Lower lobe of right lung (tissue), 2 donors: ENCODE measurements around the gene SLC15A1. TPM values are rescaled to one million over a fixed set of nuclear protein-coding genes. Genes with fewer than 3 reads are reported as not detected.

Experiments used
- ATAC-seq, 2 donors: fragments of 200-7000 bp; cut with Tn5 transposase; one replicate each; pipeline ENCODE4 v1.9.1; 2020 to 2022; ENCODE audit warnings: mild to moderate bottlenecking in 2 of 2, moderate library complexity in 2 of 2
- DNase-seq: peaks from one replicate; pipeline ENCODE4 v3.0.0-alpha.2; 2020
- H3K27ac ChIP-seq: fragments of 200-600 bp; one replicate; pipeline ENCODE4 v1.8.0; 2022
- H3K27me3 ChIP-seq: fragments of 200-600 bp; one replicate; pipeline ENCODE4 v1.8.0; 2022; ENCODE audit warnings: low read depth
- H3K36me3 ChIP-seq: fragments of 200-600 bp; one replicate; pipeline ENCODE4 v1.8.0; 2022; ENCODE audit warnings: mild to moderate bottlenecking
- H3K4me1 ChIP-seq: fragments of 200-600 bp; one replicate; pipeline ENCODE4 v1.8.0; 2022
- H3K4me3 ChIP-seq: fragments of 200-600 bp; one replicate; pipeline ENCODE4 v1.8.0; 2022; ENCODE audit warnings: mild to moderate bottlenecking
- H3K9me3 ChIP-seq: fragments of 200-600 bp; one replicate; pipeline ENCODE4 v1.8.0; 2022
- CTCF ChIP-seq: fragments of 200-600 bp; IDR thresholded peaks from one replicate; pipeline ENCODE4 v1.8.0; 2022; ENCODE audit warnings: antibody characterized with exemption, mild to moderate bottlenecking
- intact Hi-C: fragments of 100-400 bp; cut with DNase I; formaldehyde crosslinking; loops from one replicate; pipeline ENCODE4 v1.11.0; 2022
- total RNA-seq: library from RNA; stranded (reverse); fragmentation: NEBNext Ultra II Directional; extraction: Animal tissue kit (Norgen Biotek cat#: 25700); gene quantifications from one replicate; pipeline ENCODE4 v1.2.1, GENCODE V29; 2021
- donor health status: DM: no; HTN: yes; CAD: no; lungs with severe emphysema.

SLC15A1 gene
- total RNA-seq, 1 donor from 2014 or later = not detected

- no peak overlapping the region for H3K4me3 ChIP-seq
- intact Hi-C loops = no loop called here
- H3K4me1 ChIP-seq = no peaks in the 10 kb centered on the region
- H3K27me3 ChIP-seq = no peaks in the 10 kb centered on the region
- ATAC-seq (no peak), DNase-seq (no peak)
- TF ChIP-seq CTCF = no peak
- H3K9me3 ChIP-seq = peaks cover 9% of the 10 kb centered on the region
- no peak overlapping the region for H3K27ac ChIP-seq
- no peaks in the 10 kb centered on the region for H3K36me3 ChIP-seq
Measured at GRCh38 chr13:98741741-98742435, 10.6 kb downstream of the SLC15A1 start.

- no peaks in the 10 kb centered on the region for H3K27me3 ChIP-seq
- H3K4me1 ChIP-seq = no peaks in the 10 kb centered on the region
- no peaks in the 10 kb centered on the region for H3K36me3 ChIP-seq
- no peak for TF ChIP-seq CTCF
- ATAC-seq (peak in 1 of 2 donors; percentile 43), DNase-seq (no peak)
- H3K9me3 ChIP-seq = peaks cover 9% of the 10 kb centered on the region
- intact Hi-C loops = no loop called here
- H3K27ac ChIP-seq = no peak overlapping the region
- no peak overlapping the region for H3K4me3 ChIP-seq
Measured at GRCh38 chr13:98740131-98740530, 12.3 kb downstream of the SLC15A1 start.

DNA sequence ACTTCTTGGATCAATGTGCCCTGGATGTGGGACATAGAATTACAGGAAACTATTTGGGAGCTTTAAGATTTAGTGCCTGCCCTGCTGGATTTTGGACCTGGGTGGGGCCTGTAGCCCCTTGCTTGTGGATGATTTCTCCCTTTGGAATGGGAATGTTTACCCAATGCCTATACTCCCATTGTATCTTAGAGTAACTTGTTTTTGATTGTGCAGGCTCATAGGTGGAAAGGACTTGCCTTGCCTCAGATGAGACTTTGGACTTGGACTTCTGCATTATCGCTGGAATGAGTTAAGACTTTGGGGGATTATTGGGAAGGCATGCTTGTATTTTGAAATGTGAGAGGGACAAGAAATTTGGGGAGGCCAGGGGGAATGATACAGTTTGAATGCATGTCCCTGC, 13.5 kb downstream of the SLC15A1 start:
- intact Hi-C loops = no loop called here
- DNase-seq (no peak), ATAC-seq (no peak)
- Histone ChIP-seq H3K4me3 (no peak overlapping the region), H3K27ac (no peak overlapping the region), H3K36me3 (no peaks in the 10 kb centered on the region), H3K27me3 (no peaks in the 10 kb centered on the region), H3K9me3 (peaks cover 9% of the 10 kb centered on the region), H3K4me1 (no peaks in the 10 kb centered on the region)
- no peak for TF ChIP-seq CTCF

GRCh38 chr13:98738213-98738612, 14.3 kb downstream of the SLC15A1 start:
- Histone ChIP-seq H3K4me1 (no peaks in the 10 kb centered on the region), H3K4me3 (no peak overlapping the region), H3K9me3 (peaks cover 9% of the 10 kb centered on the region), H3K27ac (no peak overlapping the region), H3K36me3 (no peaks in the 10 kb centered on the region), H3K27me3 (no peaks in the 10 kb centered on the region)
- DNase-seq (no peak), ATAC-seq (no peak)
- intact Hi-C loops = no loop called here
- TF ChIP-seq CTCF = no peak

DNA sequence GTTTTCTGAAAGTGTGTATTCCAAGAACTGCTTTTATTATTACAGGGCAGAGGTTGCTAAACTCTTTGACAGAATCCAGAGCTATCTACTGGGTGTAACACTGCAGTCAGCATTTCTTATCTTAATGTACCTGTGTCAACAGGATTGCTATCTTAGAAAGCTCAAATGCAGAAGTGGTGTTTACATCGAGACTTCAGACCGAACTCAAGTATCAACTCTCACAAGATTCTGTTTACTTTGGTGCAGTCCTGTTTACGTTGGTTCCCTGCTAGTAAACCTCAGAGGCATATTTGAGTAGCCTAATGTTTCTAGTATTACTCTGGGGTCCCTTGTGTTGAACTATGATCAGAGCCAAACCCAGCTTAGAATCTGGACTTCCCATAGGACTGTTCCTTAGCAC, 20.5 kb downstream of the SLC15A1 start:
- peak in 1 of 2 donors; percentile 59 for ATAC-seq
- DNase-seq = no peak
- no peak overlapping the region for H3K27ac ChIP-seq
- TF ChIP-seq CTCF = no peak
- H3K9me3 ChIP-seq = no peaks in the 10 kb centered on the region
- no peaks in the 10 kb centered on the region for H3K27me3 ChIP-seq
- no peaks in the 10 kb centered on the region for H3K36me3 ChIP-seq
- intact Hi-C loops = no loop called here
- no peaks in the 10 kb centered on the region for H3K4me1 ChIP-seq
- H3K4me3 ChIP-seq = no peak overlapping the region
